Trophoblast cell (in vitro differentiated cells and primary cell): ENCODE results near the gene RASSF8.
A peak's percentile ranks its signal among the peaks of the same experiment; 100 is the strongest.

ENCODE experiments used
- DNase-seq, 2 donors: peaks; one replicate each; pipeline ENCODE4 v3.0.0-alpha.2; 2016
- H2AFZ ChIP-seq: 2 replicates; pipeline ENCODE4 v1.6.1; 2013; ENCODE audit warnings: low read length, moderate library complexity, mild to moderate bottlenecking; ENCODE audit not compliant: insufficient read depth, poor library complexity
- H2AK5ac ChIP-seq: 2 replicates; pipeline ENCODE4 v1.6.1; 2013; ENCODE audit warnings: mild to moderate bottlenecking, low read length
- H2BK120ac ChIP-seq: 2 replicates; pipeline ENCODE4 v1.6.1; 2013; ENCODE audit warnings: low read length, mild to moderate bottlenecking, moderate library complexity; ENCODE audit not compliant: insufficient read depth, poor library complexity
- H2BK12ac ChIP-seq: 2 replicates; pipeline ENCODE4 v1.6.1; 2013; ENCODE audit warnings: mild to moderate bottlenecking, low read length, moderate library complexity
- H2BK5ac ChIP-seq: 2 replicates; pipeline ENCODE4 v1.6.1; 2013; ENCODE audit warnings: low read length, low read depth, moderate library complexity, mild to moderate bottlenecking; ENCODE audit not compliant: poor library complexity
- H3K14ac ChIP-seq: 2 replicates; pipeline ENCODE4 v1.6.1; 2013; ENCODE audit warnings: mild to moderate bottlenecking, low read length
- H3K18ac ChIP-seq: 2 replicates; pipeline ENCODE4 v1.6.1; 2013; ENCODE audit warnings: mild to moderate bottlenecking, low read length
- H3K23ac ChIP-seq: 2 replicates; pipeline ENCODE4 v1.6.1; 2013; ENCODE audit warnings: low read length
- H3K27ac ChIP-seq: 2 replicates; pipeline ENCODE4 v1.5.1; 2013; ENCODE audit warnings: low read depth, mild to moderate bottlenecking, inconsistent platforms, low read length, moderate library complexity
- H3K27me3 ChIP-seq: 2 replicates; pipeline ENCODE4 v1.6.1; 2013; ENCODE audit warnings: inconsistent platforms, mild to moderate bottlenecking, low read length, moderate library complexity; ENCODE audit not compliant: insufficient read depth
- H3K36me3 ChIP-seq, 2 experiments: 1 replicate in 1 of 2; 2 replicates in 1 of 2; pipeline ENCODE4 v1.6.1; 2013; ENCODE audit warnings: low read length in 2 of 2, mild to moderate bottlenecking in 2 of 2, moderate library complexity in 1 of 2; ENCODE audit not compliant: insufficient read depth in 2 of 2, control insufficient read depth in 1 of 2
- H3K4ac ChIP-seq: 2 replicates; pipeline ENCODE4 v1.6.1; 2013; ENCODE audit warnings: low read depth, mild to moderate bottlenecking, low read length, moderate library complexity
- H3K4me1 ChIP-seq, 2 experiments: 1 replicate in 1 of 2; 2 replicates in 1 of 2; pipeline ENCODE4 v1.6.1; 2013; ENCODE audit warnings: low read length in 2 of 2, mild to moderate bottlenecking in 2 of 2, moderate library complexity in 1 of 2; ENCODE audit not compliant: insufficient read depth in 2 of 2, control insufficient read depth in 1 of 2
- H3K4me2 ChIP-seq: 2 replicates; pipeline ENCODE4 v1.6.1; 2013; ENCODE audit warnings: inconsistent platforms, mild to moderate bottlenecking, low read length, moderate library complexity
- H3K4me3 ChIP-seq: 2 replicates; pipeline ENCODE4 v1.5.1; 2013; ENCODE audit warnings: mild to moderate bottlenecking, low read depth, low read length, inconsistent platforms
- H3K79me1 ChIP-seq: one replicate; pipeline ENCODE4 v1.6.1; 2013; ENCODE audit warnings: low read length
- H3K79me2 ChIP-seq: 2 replicates; pipeline ENCODE4 v1.6.1; 2013; ENCODE audit warnings: low read length, mild to moderate bottlenecking; ENCODE audit not compliant: control insufficient read depth, insufficient read depth, poor library complexity
- H3K9ac ChIP-seq: 2 replicates; pipeline ENCODE4 v1.6.1; 2013; ENCODE audit warnings: mild to moderate bottlenecking, low read length
- H3K9me3 ChIP-seq: 2 replicates; pipeline ENCODE4 v1.6.1; 2013; ENCODE audit warnings: low read depth, mild to moderate bottlenecking, control low read depth, inconsistent platforms, low read length; ENCODE audit not compliant: insufficient read depth
- H4K12ac ChIP-seq: 2 replicates; pipeline ENCODE4 v1.6.1; 2013; ENCODE audit warnings: low read depth, mild to moderate bottlenecking, low read length, moderate library complexity
- H4K8ac ChIP-seq: 2 replicates; pipeline ENCODE4 v1.6.1; 2013; ENCODE audit warnings: low read depth, mild to moderate bottlenecking, low read length, moderate library complexity
- H4K91ac ChIP-seq: one replicate; pipeline ENCODE4 v1.6.1; 2013; ENCODE audit warnings: low read depth, mild to moderate bottlenecking, low read length, moderate library complexity
- WGBS: extraction: QIAGEN DNeasy Blood & Tissue Kit; methylation state at CpG from one replicate; pipeline ENCODE4 v1.1.7; 2013; ENCODE audit warnings: missing lambda C conversion rate; ENCODE audit not compliant: insufficient read length, insufficient coverage; ENCODE audit errors: extremely low coverage; 5-methylcytosine and 5-hydroxymethylcytosine counted together

RASSF8 gene

GRCh38 chr12:25994901-25995625, 36.6 kb downstream of the RASSF8 start:
- Histone ChIP-seq H4K91ac (no peak overlapping the region), H2AFZ (no peak overlapping the region), H3K18ac (no peak overlapping the region), H3K79me2 (peaks cover 2% of the 10 kb centered on the region), H3K9ac (no peak overlapping the region), H3K27me3 (no peaks in the 10 kb centered on the region), H3K4me2 (no peak overlapping the region), H3K14ac (no peak overlapping the region), H3K23ac (no peak overlapping the region), H3K9me3 (no peaks in the 10 kb centered on the region), H3K4ac (no peak overlapping the region), H3K4me3 (no peak overlapping the region), H4K8ac (no peak overlapping the region), H4K12ac (no peak overlapping the region), H2BK120ac (no peak overlapping the region), H3K4me1 (no peaks in the 10 kb centered on the region), H3K27ac (no peak overlapping the region), H3K79me1 (no peaks in the 10 kb centered on the region), H3K36me3 (no peaks in the 10 kb centered on the region), H2BK12ac (no peak overlapping the region), H2BK5ac (no peak overlapping the region), H2AK5ac (no peak overlapping the region)
- WGBS, result no CpG with 5 or more reads among the region's 2 CpGs
- no peak for DNase-seq

- Histone ChIP-seq H2AK5ac (no peak overlapping the region), H3K14ac (no peak overlapping the region), H3K4me3 (no peak overlapping the region), H3K27ac (no peak overlapping the region), H3K9me3 (no peaks in the 10 kb centered on the region), H3K23ac (no peak overlapping the region), H2BK120ac (no peak overlapping the region), H4K91ac (no peak overlapping the region), H2BK12ac (no peak overlapping the region), H3K4ac (peak overlapping the region; percentile 79), H2BK5ac (no peak overlapping the region), H3K79me2 (peaks cover 2% of the 10 kb centered on the region), H4K12ac (no peak overlapping the region), H4K8ac (no peak overlapping the region), H2AFZ (no peak overlapping the region), H3K9ac (no peak overlapping the region), H3K79me1 (no peaks in the 10 kb centered on the region), H3K4me2 (no peak overlapping the region), H3K4me1 (no peaks in the 10 kb centered on the region), H3K36me3 (no peaks in the 10 kb centered on the region), H3K18ac (no peak overlapping the region), H3K27me3 (no peaks in the 10 kb centered on the region)
- WGBS, result no CpG with 5 or more reads among the region's 2 CpGs
- no peak for DNase-seq
Observed at GRCh38 chr12:25995906-25996305, 37.4 kb downstream of the RASSF8 start.

GRCh38 chr12:25996677-25997076, 38.2 kb downstream of the RASSF8 start:
- H3K9me3 ChIP-seq, result no peaks in the 10 kb centered on the region
- H3K36me3 ChIP-seq, result no peaks in the 10 kb centered on the region
- no peaks in the 10 kb centered on the region for H3K79me1 ChIP-seq
- H2AK5ac ChIP-seq, result no peak overlapping the region
- no peak overlapping the region for H4K8ac ChIP-seq
- peaks cover 2% of the 10 kb centered on the region for H3K79me2 ChIP-seq
- no peak overlapping the region for H3K14ac ChIP-seq
- H3K4me1 ChIP-seq, result no peaks in the 10 kb centered on the region
- DNase-seq, result no peak
- H3K9ac ChIP-seq, result no peak overlapping the region
- WGBS, result no CpG with 5 or more reads among the region's 1 CpG
- H3K23ac ChIP-seq, result no peak overlapping the region
- no peak overlapping the region for H3K27ac ChIP-seq
- no peak overlapping the region for H2BK120ac ChIP-seq
- no peak overlapping the region for H3K4ac ChIP-seq
- H3K4me3 ChIP-seq, result no peak overlapping the region
- H3K18ac ChIP-seq, result no peak overlapping the region
- no peak overlapping the region for H3K4me2 ChIP-seq
- no peak overlapping the region for H2BK12ac ChIP-seq
- H2BK5ac ChIP-seq, result no peak overlapping the region
- H4K91ac ChIP-seq, result no peak overlapping the region
- no peak overlapping the region for H2AFZ ChIP-seq
- H4K12ac ChIP-seq, result no peak overlapping the region
- no peaks in the 10 kb centered on the region for H3K27me3 ChIP-seq

- no peak overlapping the region for H3K4me3 ChIP-seq
Observed at GRCh38 chr12:25997201-25997963, 38.9 kb downstream of the RASSF8 start.

More at GRCh38 chr12:25997201-25997963, 38.9 kb downstream of the RASSF8 start:
- Histone ChIP-seq H2BK12ac (no peak overlapping the region), H3K18ac (no peak overlapping the region), H3K23ac (no peak overlapping the region), H4K91ac (no peak overlapping the region), H3K4ac (no peak overlapping the region), H3K79me1 (no peaks in the 10 kb centered on the region), H4K12ac (no peak overlapping the region), H3K27me3 (no peaks in the 10 kb centered on the region), H3K4me2 (no peak overlapping the region), H3K9me3 (no peaks in the 10 kb centered on the region), H3K9ac (no peak overlapping the region), H2BK5ac (no peak overlapping the region), H2AK5ac (no peak overlapping the region), H4K8ac (no peak overlapping the region), H3K36me3 (no peaks in the 10 kb centered on the region), H3K79me2 (peaks cover 2% of the 10 kb centered on the region), H3K27ac (no peak overlapping the region), H3K4me1 (no peaks in the 10 kb centered on the region), H2BK120ac (no peak overlapping the region), H3K14ac (no peak overlapping the region), H2AFZ (no peak overlapping the region)
- DNase-seq, result peak in 1 of 2 donors; percentile 93
- no CpG with 5 or more reads among the region's 6 CpGs for WGBS
